ENCODE results near the gene AMDHD2. TPM values are rescaled to one million over a fixed set of nuclear protein-coding genes. Genes with fewer than 3 reads are reported as not detected.

AMDHD2 gene
- total RNA-seq, 1 donor from 2014 or later = 12.4 TPM

DNA sequence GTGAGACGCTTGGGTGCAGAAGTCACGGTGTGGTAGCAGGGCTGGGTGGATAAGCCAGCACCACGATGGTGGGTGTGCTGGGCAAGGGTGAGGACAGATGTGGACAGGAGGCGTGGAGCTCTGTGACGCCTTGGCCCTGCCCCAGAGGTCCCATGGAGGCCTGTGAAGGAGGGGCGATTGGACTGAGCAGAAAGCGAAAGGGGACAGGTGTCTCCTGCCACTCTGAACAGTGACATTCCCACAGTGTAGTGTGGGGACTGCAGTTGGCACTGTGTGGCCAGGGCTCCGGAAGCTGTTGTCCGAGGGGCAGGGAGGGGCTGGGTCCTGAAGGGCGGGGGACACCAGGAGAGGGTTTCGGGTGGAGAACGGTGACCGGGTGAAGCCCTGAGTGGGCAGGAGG, 37.9 kb upstream of the AMDHD2 start:
- DNase-seq (ENCODE audit: low spot score) = no peak
- intact Hi-C loops (cut with DNase I) = loop anchor here (10.0 kb wide), 1 partner anchor 147 kb away; no protein-coding TSS in a partner anchor

DNA sequence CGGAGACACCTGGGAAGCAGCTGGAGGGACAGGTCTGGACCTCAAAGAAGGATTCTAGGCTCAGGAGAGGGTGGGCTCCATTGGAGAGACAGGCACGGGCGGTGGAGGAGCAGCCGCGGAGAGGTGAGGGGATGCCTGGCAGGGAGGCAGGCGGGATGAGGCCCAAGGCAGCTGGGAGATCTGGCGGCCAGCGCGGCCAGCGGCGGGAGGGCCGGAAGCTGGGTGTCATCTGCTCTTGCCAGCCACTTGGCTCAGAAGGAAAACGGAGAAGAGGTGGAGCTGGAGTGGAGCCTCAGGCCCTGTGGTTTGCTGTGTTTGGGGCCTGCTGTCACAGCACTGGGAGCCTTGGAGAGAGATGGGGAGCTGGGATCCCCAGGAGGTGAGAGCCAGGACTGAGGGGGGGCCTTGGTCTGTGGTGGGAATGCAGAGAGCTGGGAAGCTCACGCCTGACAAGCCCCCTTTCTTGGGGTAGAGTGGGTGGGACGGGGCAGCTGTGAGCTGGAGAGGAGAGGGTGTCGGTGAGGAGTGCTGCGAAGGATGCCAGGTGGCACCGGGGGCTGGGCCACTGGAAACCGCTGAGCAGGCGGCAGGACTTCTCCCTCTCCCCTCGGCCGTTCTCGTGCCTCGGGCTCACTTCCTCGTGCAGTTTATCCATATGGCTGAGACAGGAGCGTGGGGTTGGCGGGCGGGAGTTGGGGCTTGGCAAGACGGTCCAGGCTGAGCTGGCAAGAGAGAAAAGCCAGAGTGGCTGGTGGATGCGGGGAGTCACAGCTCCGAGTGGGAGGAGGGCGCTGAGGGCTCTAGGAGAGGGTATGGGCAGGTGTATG, 37.2 kb upstream of the AMDHD2 start:
- intact Hi-C loops (cut with DNase I) = loop anchor here (10.0 kb wide), 1 partner anchor 148 kb away; no protein-coding TSS in a partner anchor
- DNase-seq (ENCODE audit: low spot score) = no peak

DNA sequence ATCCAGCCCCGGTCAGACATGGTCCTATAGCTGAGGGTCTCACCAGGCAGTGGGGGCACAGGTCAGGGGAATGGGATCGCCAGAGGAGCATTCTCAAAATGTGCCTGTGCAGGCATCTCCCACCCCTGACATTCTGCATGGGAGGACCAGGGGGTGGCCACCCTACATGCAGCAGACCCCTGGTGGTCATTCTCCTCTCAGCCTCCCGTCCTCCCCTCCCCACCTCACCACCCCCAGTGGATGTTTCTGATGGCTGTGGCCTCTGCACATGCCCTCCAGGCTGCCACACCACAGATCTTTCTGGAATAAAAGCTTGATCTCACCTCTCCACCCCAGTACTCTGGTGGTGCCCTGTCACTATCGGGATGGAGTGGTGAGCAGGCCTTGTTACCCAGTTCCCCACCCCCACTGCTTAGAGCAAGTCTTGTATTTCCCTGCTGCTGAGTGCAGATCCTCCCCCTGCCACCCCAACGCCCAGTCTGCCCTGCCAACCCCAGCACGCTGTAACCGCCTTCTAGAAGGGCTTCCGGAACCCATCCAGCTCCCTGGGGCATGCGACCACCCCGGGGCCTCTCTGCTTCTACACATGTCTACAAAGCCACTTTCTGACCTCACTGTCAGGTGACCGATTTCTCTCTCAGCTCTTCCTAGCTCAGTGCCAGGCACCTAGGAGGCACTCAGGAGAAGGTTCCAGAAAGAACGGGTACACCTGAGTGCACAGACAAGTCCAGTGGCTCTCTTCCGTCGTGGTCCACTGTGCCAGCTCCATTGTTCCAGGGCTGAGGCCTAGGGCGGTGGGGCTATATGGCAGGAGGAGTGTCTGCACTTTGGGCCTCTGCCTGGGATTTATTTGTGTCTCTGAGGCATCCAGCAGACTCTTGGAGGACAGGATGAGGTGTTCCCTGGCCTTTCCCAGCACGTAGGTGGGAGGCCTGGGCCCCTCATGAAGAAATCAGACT, 36.0 kb upstream of the AMDHD2 start:
- intact Hi-C loops (cut with DNase I) = loop anchor here (10.0 kb wide), 1 partner anchor 149 kb away; no protein-coding TSS in a partner anchor
- no peak for DNase-seq (ENCODE audit: low spot score)

DNA sequence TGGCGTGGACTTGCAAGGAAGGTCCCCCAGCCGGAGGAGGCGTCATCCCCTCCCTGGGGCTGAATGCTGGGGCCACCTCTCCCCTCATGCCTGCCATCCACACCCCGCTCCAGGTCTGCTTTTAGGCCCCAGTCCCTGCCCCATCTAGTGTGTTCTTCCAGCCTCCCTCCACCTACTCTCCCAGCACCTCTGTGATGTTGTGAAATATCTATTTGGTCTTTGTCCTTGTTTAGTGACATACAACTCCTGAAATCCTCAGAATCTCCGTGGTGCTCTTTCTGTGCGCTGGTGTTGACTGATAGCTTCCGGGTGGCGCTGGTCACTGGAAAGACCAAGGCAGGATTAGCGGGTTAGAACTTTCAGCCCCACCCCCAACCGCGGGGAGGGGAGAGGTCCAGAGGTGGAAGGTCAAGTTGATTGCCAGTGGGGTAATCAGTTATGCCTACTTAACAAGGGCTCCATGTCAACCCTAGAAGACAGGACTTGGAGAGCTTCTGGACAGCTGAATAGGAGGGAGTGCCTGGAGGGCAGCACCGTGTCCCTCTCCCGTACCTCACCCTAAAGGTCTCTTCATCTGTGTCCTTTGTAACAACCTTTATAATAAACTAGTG, 35.2 kb upstream of the AMDHD2 start:
- DNase-seq (ENCODE audit: low spot score) = no peak
- intact Hi-C loops (cut with DNase I) = loop anchor here (10.0 kb wide), 1 partner anchor 150 kb away; no protein-coding TSS in a partner anchor

DNA sequence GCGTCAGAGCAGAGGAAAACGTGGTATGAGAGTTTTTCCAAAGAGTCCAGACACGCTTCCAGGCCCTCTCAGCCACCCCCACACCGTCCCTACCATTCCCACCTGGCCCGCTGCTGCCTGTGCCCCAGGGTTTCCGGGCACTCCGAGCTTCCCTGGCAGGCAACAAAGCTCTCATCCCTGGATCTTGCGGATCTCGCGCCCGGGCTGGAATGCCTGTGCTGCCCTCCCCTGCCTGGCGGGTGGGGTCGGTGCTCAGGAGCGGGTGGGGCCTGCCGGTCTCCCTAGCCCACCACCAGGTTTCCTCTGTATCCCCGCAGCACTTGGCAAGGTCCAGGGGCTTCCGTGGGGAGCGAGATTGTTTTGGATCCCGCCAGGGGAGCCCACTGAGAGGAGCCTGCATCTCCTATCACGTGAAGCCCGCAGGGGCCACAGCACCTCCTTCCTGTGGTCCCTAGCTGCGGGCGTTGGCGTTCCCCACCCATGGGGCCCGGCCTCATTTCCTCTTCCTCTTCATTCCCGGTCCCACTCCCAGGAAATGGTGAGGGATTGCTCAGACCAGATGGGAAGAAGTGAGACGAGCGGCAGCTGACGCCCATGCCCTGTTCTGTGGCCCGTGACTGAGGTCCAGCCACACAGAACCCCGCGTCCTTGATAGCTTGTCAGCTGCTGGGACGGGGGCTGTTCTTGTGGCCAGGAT, 34.2 kb upstream of the AMDHD2 start:
- intact Hi-C loops (cut with DNase I) = loop anchor here (10.0 kb wide), 1 partner anchor 151 kb away; no protein-coding TSS in a partner anchor
- DNase-seq (ENCODE audit: low spot score) = no peak

DNA sequence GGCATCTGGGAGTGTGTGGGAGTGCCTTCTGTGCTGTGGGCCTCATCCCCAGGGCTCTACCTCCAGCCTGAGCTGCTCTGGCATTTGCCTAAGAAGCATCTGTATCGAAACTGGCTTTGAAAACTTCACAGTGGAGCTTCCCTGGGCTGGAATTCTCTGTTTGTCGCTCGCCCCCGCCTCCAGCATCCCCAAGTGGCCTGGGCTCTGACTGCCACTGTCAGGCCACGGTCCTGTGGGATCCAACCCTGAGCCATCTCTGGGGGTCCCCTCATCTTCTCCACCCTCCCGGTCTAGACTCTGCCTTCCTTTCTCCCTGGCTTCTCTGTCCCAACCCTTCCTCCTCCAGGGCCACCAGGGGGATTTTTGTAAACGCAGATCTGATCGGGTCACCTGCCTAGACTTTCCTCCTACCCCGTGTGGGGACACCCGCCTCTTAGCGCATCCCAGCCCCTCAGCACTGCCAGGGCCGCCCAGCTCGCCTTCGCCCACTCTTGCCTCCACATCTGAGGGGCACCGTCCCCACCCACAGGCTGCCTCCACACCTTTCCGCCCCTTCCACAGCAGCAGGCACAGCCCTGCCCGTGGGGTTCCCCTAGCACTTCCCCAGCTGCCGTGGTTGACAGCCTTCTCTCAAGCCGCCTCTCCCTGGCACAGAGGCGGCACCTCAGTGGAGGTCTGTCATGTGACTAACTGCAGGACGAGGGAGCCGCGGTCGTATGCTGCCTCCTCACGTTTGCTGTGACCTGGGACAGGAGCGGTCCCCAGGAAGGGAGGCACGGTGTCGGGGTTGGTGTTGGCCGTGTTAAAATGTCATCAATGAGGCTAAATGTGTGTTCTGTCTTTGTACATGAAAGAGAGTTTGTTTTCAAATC, 33.3 kb upstream of the AMDHD2 start:
- intact Hi-C loops (cut with DNase I) = loop anchor here (10.0 kb wide), 1 partner anchor 152 kb away; no protein-coding TSS in a partner anchor
- DNase-seq (ENCODE audit: low spot score) = no peak

DNA sequence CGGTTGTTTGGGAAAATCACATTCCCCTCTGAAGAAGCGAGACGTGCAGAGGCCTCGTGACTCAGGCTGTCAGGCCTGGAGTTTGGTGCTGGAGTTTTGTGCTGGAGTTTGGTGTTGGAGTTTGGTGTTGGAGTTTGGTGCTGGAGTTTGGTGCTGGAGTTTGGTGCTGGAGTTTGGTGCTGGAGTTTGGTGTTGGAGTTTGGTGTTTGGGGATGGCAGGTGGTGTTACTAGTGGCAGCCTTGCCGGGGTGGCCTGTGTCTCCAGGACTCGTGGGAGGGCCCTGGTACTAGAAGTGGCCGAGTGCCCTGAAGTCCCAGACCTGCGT, 32.7 kb upstream of the AMDHD2 start:
- DNase-seq (ENCODE audit: low spot score) = no peak
- intact Hi-C loops (cut with DNase I) = loop anchor here (10.0 kb wide), 1 partner anchor 153 kb away; no protein-coding TSS in a partner anchor

DNA sequence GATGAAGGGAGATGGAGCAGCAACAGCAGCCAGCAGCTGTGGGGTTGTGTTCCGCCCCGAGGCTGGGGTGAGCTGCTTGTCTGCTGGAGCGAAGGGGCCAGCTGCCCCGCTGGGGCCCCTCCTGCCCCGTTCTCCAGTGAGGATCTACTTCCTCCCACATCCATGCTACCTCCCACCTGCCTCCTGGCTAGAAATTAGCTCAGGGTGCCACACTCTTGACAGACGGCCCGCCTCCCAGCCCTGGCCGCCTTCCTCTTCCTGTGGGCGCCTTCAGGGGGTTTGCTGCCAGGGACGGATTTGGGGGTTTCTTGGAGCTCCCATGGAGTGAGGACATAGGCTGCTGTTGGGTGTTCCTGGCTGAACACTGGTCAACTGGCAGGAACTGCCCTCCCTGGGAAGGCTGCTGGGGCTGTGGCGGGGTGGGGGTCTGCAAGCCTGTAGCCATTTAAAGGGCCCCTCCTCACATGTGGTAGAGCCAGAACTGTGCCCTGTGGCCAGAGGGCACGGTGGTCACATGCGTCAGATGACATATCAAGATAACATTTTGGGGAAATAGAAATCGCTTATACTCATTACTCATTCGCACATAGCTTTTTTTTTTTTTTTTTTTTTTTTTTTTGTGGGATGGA, 32.2 kb upstream of the AMDHD2 start:
- intact Hi-C loops (cut with DNase I) = loop anchor here (10.0 kb wide), 1 partner anchor 153 kb away; no protein-coding TSS in a partner anchor
- DNase-seq (ENCODE audit: low spot score) = no peak

DNA sequence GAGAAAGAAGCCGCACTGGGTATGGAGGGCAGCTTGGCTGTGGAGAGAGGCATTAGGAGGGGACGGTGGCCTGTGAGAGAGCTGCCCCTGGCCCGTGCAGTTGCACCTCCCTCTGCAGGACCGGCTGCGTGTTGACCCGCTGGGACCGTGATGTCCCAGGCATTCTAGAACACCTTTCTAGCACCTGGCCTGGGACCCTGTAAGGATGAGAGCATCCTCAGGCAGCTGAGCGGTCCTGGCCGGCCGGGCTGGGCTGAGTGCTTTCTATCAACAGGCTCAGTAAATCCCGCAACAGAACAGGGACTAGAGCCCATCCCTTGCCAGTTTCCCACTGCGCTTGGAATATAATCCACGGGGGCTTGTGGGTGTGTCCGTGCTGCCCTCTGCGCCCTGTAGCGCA, 30.6 kb upstream of the AMDHD2 start:
- intact Hi-C loops (cut with DNase I) = loop anchor here (10.0 kb wide), 1 partner anchor 155 kb away; no protein-coding TSS in a partner anchor

DNA sequence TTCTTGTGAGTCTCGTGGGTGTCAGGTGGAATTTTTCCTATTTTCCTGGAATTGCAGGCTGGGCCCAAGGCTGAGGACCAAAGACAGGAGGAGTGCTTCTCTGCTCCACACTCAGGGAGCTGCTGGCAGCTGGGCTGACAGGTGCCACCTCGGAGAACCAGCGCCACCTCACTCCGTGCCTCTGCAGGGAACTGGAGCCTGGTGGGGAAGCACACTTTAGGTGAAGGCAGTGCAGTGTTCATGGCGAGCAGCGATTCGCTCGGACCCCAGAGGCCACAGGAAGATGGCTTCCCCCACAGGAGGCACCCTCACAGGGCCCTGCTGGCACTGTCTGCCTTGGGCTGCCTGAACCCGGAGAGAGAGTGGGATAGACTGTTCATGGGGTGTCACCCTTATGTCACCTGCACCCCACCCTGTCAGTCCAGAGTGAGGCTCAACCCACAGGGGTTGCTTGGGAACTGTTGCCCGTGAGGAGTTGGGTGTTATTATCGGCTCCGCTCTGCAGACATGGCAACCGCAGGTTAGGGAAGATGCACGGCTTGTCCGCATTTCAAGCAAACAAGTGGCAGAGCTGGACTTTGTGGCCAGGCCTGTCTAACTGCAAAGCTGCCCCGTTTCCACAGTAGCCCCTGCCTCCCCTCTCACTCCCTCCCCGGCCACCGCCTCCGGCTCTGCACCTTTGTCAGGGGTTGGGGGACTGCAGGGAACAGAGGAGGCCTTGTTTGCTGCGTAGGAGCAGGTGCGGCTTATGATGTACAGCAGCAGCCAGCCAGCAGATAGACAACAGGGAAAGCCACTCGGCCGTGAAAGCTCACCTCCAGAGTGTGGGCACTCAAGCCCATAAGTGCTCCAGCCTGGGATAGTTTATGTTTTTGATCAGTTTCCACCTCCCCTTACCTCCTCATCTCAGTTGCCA, 29.7 kb upstream of the AMDHD2 start:
- intact Hi-C loops (cut with DNase I) = no loop called here
- no peak for DNase-seq (ENCODE audit: low spot score)

More for the DNA sequence above, 30.6 kb upstream of the AMDHD2 start:
- no peak for DNase-seq (ENCODE audit: low spot score)

DNA sequence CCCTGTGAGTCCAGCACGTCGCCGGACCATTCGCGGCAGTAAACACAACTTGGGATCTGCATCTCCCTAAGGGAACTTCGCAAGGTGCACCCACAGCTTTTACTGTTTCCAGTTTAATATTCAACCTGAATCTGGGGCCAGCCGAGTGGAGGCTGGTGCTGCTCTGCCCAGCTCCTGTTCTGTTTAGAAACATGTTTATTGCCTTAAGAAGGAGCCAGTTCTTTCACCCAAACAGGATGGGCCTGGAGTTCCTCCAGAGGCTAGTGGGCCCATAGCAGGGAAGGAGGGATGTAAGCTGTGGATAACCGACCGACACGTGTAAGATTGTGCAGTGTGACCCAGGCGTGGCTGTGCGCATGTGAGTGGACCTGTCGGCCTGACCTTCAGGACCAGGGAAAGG, 27.9 kb upstream of the AMDHD2 start:
- intact Hi-C loops (cut with DNase I) = no loop called here
- DNase-seq (ENCODE audit: low spot score) = no peak

DNA sequence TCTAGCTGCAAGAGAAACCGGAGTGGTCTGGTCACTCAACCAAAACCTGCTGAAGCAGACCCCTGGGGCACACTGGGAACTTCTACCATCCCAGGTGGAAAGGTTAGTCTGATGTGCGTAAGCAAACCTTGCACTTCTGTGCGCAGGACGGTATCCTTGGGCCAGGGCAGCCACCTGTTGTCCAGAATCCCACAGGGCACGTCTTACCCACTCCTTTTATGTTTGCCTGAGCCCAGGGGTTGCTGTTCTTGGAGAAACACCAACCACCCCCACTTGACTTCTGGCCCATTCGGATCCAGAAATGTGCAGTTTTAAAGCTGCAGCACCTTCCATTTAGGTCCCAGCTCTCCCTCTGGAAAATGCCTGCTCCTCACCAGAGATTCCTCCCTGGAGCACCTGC, 26.6 kb upstream of the AMDHD2 start:
- intact Hi-C loops (cut with DNase I) = no loop called here
- DNase-seq (ENCODE audit: low spot score) = no peak

DNA sequence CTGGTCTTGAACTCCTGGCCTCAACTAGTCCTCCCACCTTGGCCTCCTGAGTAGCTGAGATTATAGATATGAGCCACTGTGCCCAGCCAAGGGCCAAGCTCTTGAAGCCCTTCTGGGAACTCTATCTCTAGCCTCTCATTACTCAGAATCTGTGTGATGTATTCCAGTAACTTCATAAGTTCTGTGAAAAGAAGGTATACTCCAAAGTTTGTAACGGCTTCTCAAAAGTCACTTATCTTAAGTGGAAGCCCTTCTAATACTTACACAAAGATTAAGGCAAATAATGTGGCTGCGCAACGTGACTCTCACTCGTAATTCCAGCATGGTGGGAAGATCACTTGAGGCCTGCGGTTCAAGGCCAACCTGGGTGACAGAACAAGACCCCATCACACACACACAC, 25.6 kb upstream of the AMDHD2 start:
- intact Hi-C loops (cut with DNase I) = loop anchor here (5.0 kb wide), 1 partner anchor 67 kb away; the partner anchor contains the start of gene CCNF
- no peak for DNase-seq (ENCODE audit: low spot score)

DNA sequence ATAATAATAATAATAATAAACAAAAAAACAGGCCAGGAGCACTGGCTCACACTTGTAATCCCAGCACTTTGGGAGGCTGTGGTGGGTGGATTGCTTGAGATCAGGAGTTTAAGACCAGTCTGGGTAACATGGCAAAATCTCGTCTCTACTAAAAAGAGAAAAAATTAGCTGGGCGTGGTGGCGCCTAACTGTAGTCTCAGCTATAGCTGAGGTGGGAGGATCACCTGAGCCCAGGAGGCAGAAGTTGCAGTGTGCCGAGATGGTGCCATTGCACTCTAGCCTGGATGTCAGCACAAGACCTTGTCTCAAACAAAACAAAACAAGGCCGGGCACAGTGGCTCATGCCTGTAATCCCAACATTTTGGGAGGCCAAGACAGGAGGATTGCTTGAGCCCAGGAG, 25.1 kb upstream of the AMDHD2 start:
- no peak for DNase-seq (ENCODE audit: low spot score)
- intact Hi-C loops (cut with DNase I) = loop anchor here (5.0 kb wide), 1 partner anchor 68 kb away; the partner anchor contains the start of gene CCNF

DNA sequence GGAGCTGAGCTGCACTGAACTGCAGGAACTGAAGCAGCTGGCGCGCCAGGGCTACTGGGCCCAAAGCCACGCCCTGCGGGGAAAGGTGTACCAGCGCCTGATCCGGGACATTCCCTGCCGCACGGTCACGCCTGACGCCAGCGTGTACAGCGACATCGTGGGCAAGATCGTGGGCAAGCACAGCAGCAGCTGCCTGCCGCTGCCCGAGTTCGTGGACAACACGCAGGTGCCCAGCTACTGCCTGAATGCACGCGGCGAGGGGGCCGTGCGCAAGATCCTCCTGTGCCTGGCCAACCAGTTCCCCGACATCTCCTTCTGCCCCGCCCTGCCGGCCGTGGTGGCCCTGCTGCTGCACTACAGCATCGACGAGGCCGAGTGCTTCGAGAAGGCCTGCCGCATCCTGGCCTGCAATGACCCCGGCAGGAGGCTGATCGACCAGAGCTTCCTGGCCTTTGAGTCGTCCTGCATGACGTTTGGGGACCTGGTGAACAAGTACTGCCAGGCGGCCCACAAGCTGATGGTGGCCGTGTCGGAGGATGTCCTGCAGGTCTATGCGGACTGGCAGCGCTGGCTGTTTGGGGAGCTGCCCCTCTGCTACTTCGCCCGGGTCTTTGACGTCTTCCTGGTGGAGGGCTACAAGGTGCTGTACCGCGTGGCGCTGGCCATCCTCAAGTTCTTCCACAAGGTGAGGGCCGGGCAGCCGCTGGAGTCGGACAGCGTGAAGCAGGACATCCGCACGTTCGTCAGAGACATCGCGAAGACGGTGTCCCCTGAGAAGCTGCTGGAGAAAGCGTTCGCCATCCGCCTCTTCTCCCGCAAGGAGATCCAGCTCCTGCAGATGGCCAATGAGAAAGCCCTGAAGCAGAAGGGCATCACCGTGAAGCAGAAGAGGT, 23.7 kb upstream of the AMDHD2 start:
- DNase-seq (ENCODE audit: low spot score) = no peak
- intact Hi-C loops (cut with DNase I) = loop anchor here (5.0 kb wide), 1 partner anchor 69 kb away; the partner anchor contains the start of gene CCNF
